Left ventricle myocardium inferior (tissue), 1 donor: ENCODE measurements around the gene CCDC138. TPM values are rescaled to one million over a fixed set of nuclear protein-coding genes. Genes with fewer than 3 reads are reported as not detected.

ENCODE experiments used
- DNase-seq: peaks from one replicate; pipeline ENCODE4 v3.0.0-alpha.2; 2020
- H3K27ac ChIP-seq: fragments of 200-600 bp; replicated peaks from 2 replicates; pipeline ENCODE4 v1.8.0; 2021
- H3K27me3 ChIP-seq: fragments of 200-600 bp; 2 replicates; pipeline ENCODE4 v1.8.0; 2021; ENCODE audit warnings: low read depth
- H3K36me3 ChIP-seq: fragments of 200-600 bp; 2 replicates; pipeline ENCODE4 v1.8.0; 2021
- H3K4me1 ChIP-seq: fragments of 200-600 bp; 2 replicates; pipeline ENCODE4 v1.8.0; 2021
- H3K4me3 ChIP-seq: fragments of 200-600 bp; 2 replicates; pipeline ENCODE4 v1.8.0; 2021; ENCODE audit warnings: mild to moderate bottlenecking, moderate library complexity
- H3K9me3 ChIP-seq: fragments of 200-600 bp; replicated peaks from 2 replicates; pipeline ENCODE4 v1.8.0; 2021
- CTCF ChIP-seq: fragments of 200-600 bp; IDR thresholded peaks from 2 replicates; pipeline ENCODE4 v1.8.0; 2021; ENCODE audit warnings: antibody characterized with exemption, mild to moderate bottlenecking, borderline replicate concordance
- intact Hi-C: fragments of 100-400 bp; cut with micrococcal nuclease; formaldehyde crosslinking; loops from one replicate; pipeline ENCODE4 v1.11.0; 2022
- total RNA-seq: library from RNA; stranded (reverse); fragmentation: NEBNext Ultra II Directional; extraction: Animal tissue kit (Norgen Biotek cat#: 25700); gene quantifications from one replicate; pipeline ENCODE4 v1.2.1, GENCODE V29; 2021
- donor health status: DM: no; HTN: yes; CAD: no; lungs with severe emphysema.

Gene CCDC138
- total RNA-seq, 1 donor from 2014 or later, result 1.1 TPM

- Histone ChIP-seq H3K4me3 (no peak overlapping the region), H3K4me1 (no peaks in the 10 kb centered on the region), H3K27me3 (no peaks in the 10 kb centered on the region), H3K9me3 (peaks cover 17% of the 10 kb centered on the region), H3K27ac (no peak overlapping the region), H3K36me3 (no peaks in the 10 kb centered on the region)
- no peak for TF ChIP-seq CTCF
- intact Hi-C loops, result no loop called here
- DNase-seq, result no peak
These were observed 110.2 kb downstream of the CCDC138 start for GRCh38 chr2:108896741-108897140.

- Histone ChIP-seq H3K9me3 (peaks cover 17% of the 10 kb centered on the region), H3K4me1 (no peaks in the 10 kb centered on the region), H3K36me3 (no peaks in the 10 kb centered on the region), H3K4me3 (no peak overlapping the region), H3K27me3 (no peaks in the 10 kb centered on the region), H3K27ac (no peak overlapping the region)
- intact Hi-C loops, result no loop called here
- DNase-seq, result no peak
- TF ChIP-seq CTCF, result no peak
These were observed 111.9 kb downstream of the CCDC138 start for GRCh38 chr2:108898315-108899082.

- H3K4me3 ChIP-seq, result no peak overlapping the region
- no peak for TF ChIP-seq CTCF
- intact Hi-C loops, result no loop called here
- H3K9me3 ChIP-seq, result peaks cover 17% of the 10 kb centered on the region
- no peak for DNase-seq
- peaks cover 4% of the 10 kb centered on the region for H3K27me3 ChIP-seq
- no peaks in the 10 kb centered on the region for H3K36me3 ChIP-seq
- H3K4me1 ChIP-seq, result peaks cover 18% of the 10 kb centered on the region
- H3K27ac ChIP-seq, result no peak overlapping the region
These were observed 118.1 kb downstream of the CCDC138 start for GRCh38 chr2:108904680-108905079.

- no peak for TF ChIP-seq CTCF
- H3K36me3 ChIP-seq, result no peaks in the 10 kb centered on the region
- DNase-seq, result peak; percentile 37
- H3K27ac ChIP-seq, result no peak overlapping the region
- intact Hi-C loops, result no loop called here
- H3K4me1 ChIP-seq, result peaks cover 18% of the 10 kb centered on the region
- H3K4me3 ChIP-seq, result no peak overlapping the region
- H3K27me3 ChIP-seq, result peaks cover 8% of the 10 kb centered on the region
- peaks cover 14% of the 10 kb centered on the region for H3K9me3 ChIP-seq
These were observed 118.6 kb downstream of the CCDC138 start for GRCh38 chr2:108905176-108905575.

- H3K27me3 ChIP-seq, result peaks cover 9% of the 10 kb centered on the region
- DNase-seq, result no peak
- no peak overlapping the region for H3K4me3 ChIP-seq
- TF ChIP-seq CTCF, result no peak
- peaks cover 18% of the 10 kb centered on the region for H3K4me1 ChIP-seq
- intact Hi-C loops, result no loop called here
- no peaks in the 10 kb centered on the region for H3K36me3 ChIP-seq
- peaks cover 6% of the 10 kb centered on the region for H3K9me3 ChIP-seq
- H3K27ac ChIP-seq, result no peak overlapping the region
These were observed 119.3 kb downstream of the CCDC138 start for GRCh38 chr2:108905906-108906305.
